Peyer's patch (tissue), 4 donors: Measurements from ENCODE around the gene HNRNPL. TPM values are rescaled to one million over a fixed set of nuclear protein-coding genes. Genes with fewer than 3 reads are reported as not detected.
A peak's percentile ranks its signal among the peaks of the same experiment; 100 is the strongest.

Experiments used
- DNase-seq, 3 donors: peaks; one replicate each; pipeline ENCODE4 v3.0.0-alpha.2; 2017 to 2019
- H3K27ac ChIP-seq, 4 donors: fragments of 200-600 bp; sonication (generic); one replicate each; pipeline ENCODE4 v1.5.1; 2016 to 2019
- H3K27me3 ChIP-seq, 2 donors: fragments of 200-600 bp; sonication (generic); one replicate each; pipeline ENCODE4 v1.5.1; 2019
- H3K36me3 ChIP-seq, 3 donors: fragments of 200-600 bp; sonication (generic); one replicate each; pipeline ENCODE4 v1.5.1; 2016 to 2019
- H3K4me1 ChIP-seq, 4 donors: fragments of 200-600 bp; sonication (generic); one replicate each; pipeline ENCODE4 v1.5.1; 2016 to 2019
- H3K4me3 ChIP-seq, 4 donors: fragments of 200-600 bp; sonication (generic); 1 replicate in 3 of 4; 2 replicates in 1 of 4; pipeline ENCODE4 v1.5.1; 2016 to 2019; ENCODE audit warnings: mild to moderate bottlenecking in 1 of 4
- H3K9me3 ChIP-seq, 4 donors: fragments of 200-600 bp; sonication (generic); one replicate each; pipeline ENCODE4 v1.5.1; 2016 to 2019; ENCODE audit warnings: mild to moderate bottlenecking in 1 of 4
- CTCF ChIP-seq, 6 experiments: fragments of 450-650 bp in 4 of 6; fragments of 200-600 bp in 2 of 6; sonication (generic) in 1 of 6; IDR thresholded peaks; one replicate each; pipeline ENCODE4 v1.5.1; 2017 to 2019; ENCODE audit warnings: antibody characterized with exemption in 6 of 6, mild to moderate bottlenecking in 3 of 6, moderate library complexity in 1 of 6
- POLR2A ChIP-seq, 2 donors: fragments of 450-650 bp; IDR thresholded peaks; one replicate each; pipeline ENCODE4 v1.5.1; 2017; ENCODE audit warnings: antibody characterized with exemption in 2 of 2, mild to moderate bottlenecking in 2 of 2, moderate library complexity in 2 of 2
- total RNA-seq, 4 donors: library from RNA; depleted of rRNA; stranded (reverse); fragments of >200 nt; gene quantifications; one replicate each; pipeline ENCODE4 v1.1.0, GENCODE V29; 2016

Gene HNRNPL
- total RNA-seq, result 100 to 1,000 TPM; 149 to 229 (median 186) TPM

- Histone ChIP-seq H3K4me1 (peaks cover 0 to 26% (median 22%) of the 10 kb centered on the region in 4 donors), H3K27me3 (no peaks in the 10 kb centered on the region), H3K36me3 (peaks cover 0 to 29% (median 5%) of the 10 kb centered on the region in 3 donors), H3K4me3 (peak within 1 kb of the TSS; percentile 94 to 100 (median 98)), H3K27ac (peak within 1 kb of the TSS; percentile 100), H3K9me3 (no peaks in the 10 kb centered on the region)
- peak in 2 of 3 donors; percentile 99 to 100 for DNase-seq
- TF ChIP-seq POLR2A (IDR thresholded peaks at IDR 0.05) (peak; percentile 90 to 93), CTCF (IDR thresholded peaks at IDR 0.05) (peak; percentile 38 to 71 (median 56))
Measured at GRCh38 chr19:38849860-38850435, at the start of gene HNRNPL. HNRNPL (minus strand) TSS chr19:38849986; CDS start chr19:38849966, 20 bp downstream.

- Histone ChIP-seq H3K4me3 (peak overlapping the region; percentile 70 to 88 (median 80)), H3K27me3 (no peaks in the 10 kb centered on the region), H3K36me3 (no peaks in the 10 kb centered on the region), H3K4me1 (peaks cover 0 to 25% (median 3%) of the 10 kb centered on the region in 4 donors), H3K27ac (peak overlapping the region; percentile 82 to 89 (median 88)), H3K9me3 (no peaks in the 10 kb centered on the region)
- DNase-seq, result peak in 1 of 3 donors; percentile 52
- TF ChIP-seq POLR2A (IDR thresholded peaks at IDR 0.05), result no peak
- no peak for TF ChIP-seq CTCF (IDR thresholded peaks at IDR 0.05)
Measured at GRCh38 chr19:38898788-38899446, 49.1 kb upstream of the HNRNPL start.

- peaks cover 0 to 18% (median 0%) of the 10 kb centered on the region in 3 donors for H3K36me3 ChIP-seq
- H3K9me3 ChIP-seq, result no peaks in the 10 kb centered on the region
- H3K27ac ChIP-seq, result no peak overlapping the region
- no peaks in the 10 kb centered on the region for H3K27me3 ChIP-seq
- H3K4me1 ChIP-seq, result peaks cover 0 to 11% (median 3%) of the 10 kb centered on the region in 4 donors
- no peak overlapping the region for H3K4me3 ChIP-seq
- DNase-seq, result no peak
- TF ChIP-seq POLR2A (IDR thresholded peaks at IDR 0.05) (no peak), CTCF (IDR thresholded peaks at IDR 0.05) (no peak)
Measured at GRCh38 chr19:38894968-38895367, 45.2 kb upstream of the HNRNPL start.

- DNase-seq, result no peak
- Histone ChIP-seq H3K36me3 (peaks cover 0 to 34% (median 0%) of the 10 kb centered on the region in 3 donors), H3K9me3 (no peaks in the 10 kb centered on the region), H3K4me1 (peaks cover 0 to 5% (median under 1%) of the 10 kb centered on the region in 4 donors), H3K4me3 (no peak overlapping the region), H3K27ac (no peak overlapping the region), H3K27me3 (no peaks in the 10 kb centered on the region)
- no peak for TF ChIP-seq CTCF (IDR thresholded peaks at IDR 0.05)
- no peak for TF ChIP-seq POLR2A (IDR thresholded peaks at IDR 0.05)
Measured at GRCh38 chr19:38893341-38893771, 43.6 kb upstream of the HNRNPL start.

GRCh38 chr19:38892841-38893240, 43.1 kb upstream of the HNRNPL start:
- Histone ChIP-seq H3K9me3 (no peaks in the 10 kb centered on the region), H3K27me3 (no peaks in the 10 kb centered on the region), H3K27ac (no peak overlapping the region), H3K4me3 (no peak overlapping the region), H3K4me1 (no peaks in the 10 kb centered on the region), H3K36me3 (peaks cover 0 to 39% (median 0%) of the 10 kb centered on the region in 3 donors)
- no peak for DNase-seq
- no peak for TF ChIP-seq POLR2A (IDR thresholded peaks at IDR 0.05)
- TF ChIP-seq CTCF (IDR thresholded peaks at IDR 0.05), result no peak
